ENCODE data around the gene ZBED2.

Gene ZBED2

GRCh38 chr3:111598139-111598538 lies 3.0 kb upstream of the ZBED2 start:
- H3K4me2 ChIP-seq (ENCODE audit: low read length), result no peak overlapping the region
- no peak for TF ChIP-seq CTCF (IDR thresholded peaks at IDR 0.05)
- no peaks in the 10 kb centered on the region for H3K9me3 ChIP-seq (ENCODE audit: control insufficient read depth, low read length)
- H3K79me2 ChIP-seq, result no peaks in the 10 kb centered on the region
- no peak overlapping the region for H3K27ac ChIP-seq
- no peaks in the 10 kb centered on the region for H3K27me3 ChIP-seq (ENCODE audit: control insufficient read depth, insufficient read depth, low read length)
- peaks cover 3% of the 10 kb centered on the region for H3K36me3 ChIP-seq (ENCODE audit: control insufficient read depth, insufficient read depth, low read length)
- no peaks in the 10 kb centered on the region for H3K4me1 ChIP-seq
- no peak overlapping the region for H3K9ac ChIP-seq
- no peak overlapping the region for H2AFZ ChIP-seq
- no peak overlapping the region for H3K4me3 ChIP-seq (ENCODE audit: low read depth, low read length)

GRCh38 chr3:111596328-111596727 lies 1.2 kb upstream of the ZBED2 start:
- Histone ChIP-seq H3K4me1 (no peaks in the 10 kb centered on the region), H3K4me2 (ENCODE audit: low read length) (no peak overlapping the region), H3K36me3 (ENCODE audit: control insufficient read depth, insufficient read depth, low read length) (peaks cover 3% of the 10 kb centered on the region), H3K9me3 (ENCODE audit: control insufficient read depth, low read length) (no peaks in the 10 kb centered on the region), H3K4me3 (ENCODE audit: low read depth, low read length) (no peak overlapping the region), H2AFZ (no peak overlapping the region), H3K27me3 (ENCODE audit: control insufficient read depth, insufficient read depth, low read length) (no peaks in the 10 kb centered on the region), H3K9ac (no peak overlapping the region), H3K79me2 (no peaks in the 10 kb centered on the region), H3K27ac (no peak overlapping the region)
- no peak for TF ChIP-seq CTCF (IDR thresholded peaks at IDR 0.05)

GRCh38 chr3:111594781-111595180 lies 365 bp downstream of the ZBED2 start:
- Histone ChIP-seq H3K36me3 (ENCODE audit: control insufficient read depth, insufficient read depth, low read length) (peaks cover 3% of the 10 kb centered on the region), H3K79me2 (no peaks in the 10 kb centered on the region), H3K27me3 (ENCODE audit: control insufficient read depth, insufficient read depth, low read length) (no peaks in the 10 kb centered on the region), H3K9ac (no peak overlapping the region), H3K27ac (no peak overlapping the region), H3K4me1 (no peaks in the 10 kb centered on the region), H3K4me3 (ENCODE audit: low read depth, low read length) (no peak overlapping the region), H3K4me2 (ENCODE audit: low read length) (no peak overlapping the region), H3K9me3 (ENCODE audit: control insufficient read depth, low read length) (no peaks in the 10 kb centered on the region), H2AFZ (no peak overlapping the region)
- TF ChIP-seq CTCF (IDR thresholded peaks at IDR 0.05), result no peak

- Histone ChIP-seq H3K9ac (no peak overlapping the region), H3K27ac (no peak overlapping the region), H3K79me2 (no peaks in the 10 kb centered on the region), H3K27me3 (ENCODE audit: control insufficient read depth, insufficient read depth, low read length) (no peaks in the 10 kb centered on the region), H2AFZ (no peak overlapping the region), H3K4me3 (ENCODE audit: low read depth, low read length) (no peak overlapping the region), H3K9me3 (ENCODE audit: control insufficient read depth, low read length) (no peaks in the 10 kb centered on the region), H3K36me3 (ENCODE audit: control insufficient read depth, insufficient read depth, low read length) (peaks cover 3% of the 10 kb centered on the region), H3K4me2 (ENCODE audit: low read length) (no peak overlapping the region), H3K4me1 (no peaks in the 10 kb centered on the region)
- TF ChIP-seq CTCF (IDR thresholded peaks at IDR 0.05), result no peak
These were observed 941 bp downstream of the ZBED2 start for GRCh38 chr3:111594205-111594604.

- H2AFZ ChIP-seq, result no peak overlapping the region
- H3K9ac ChIP-seq, result no peak overlapping the region
- no peaks in the 10 kb centered on the region for H3K27me3 ChIP-seq (ENCODE audit: control insufficient read depth, insufficient read depth, low read length)
- H3K4me2 ChIP-seq (ENCODE audit: low read length), result no peak overlapping the region
- H3K36me3 ChIP-seq (ENCODE audit: control insufficient read depth, insufficient read depth, low read length), result peaks cover 3% of the 10 kb centered on the region
- no peaks in the 10 kb centered on the region for H3K4me1 ChIP-seq
- H3K4me3 ChIP-seq (ENCODE audit: low read depth, low read length), result no peak overlapping the region
- no peak overlapping the region for H3K27ac ChIP-seq
- H3K9me3 ChIP-seq (ENCODE audit: control insufficient read depth, low read length), result no peaks in the 10 kb centered on the region
- no peak for TF ChIP-seq CTCF (IDR thresholded peaks at IDR 0.05)
- H3K79me2 ChIP-seq, result no peaks in the 10 kb centered on the region
These were observed 1.5 kb downstream of the ZBED2 start for GRCh38 chr3:111593666-111594065.
